GM12878 (cell line): ENCODE measurements around the gene DNAJC25. TPM values are rescaled to one million over a fixed set of nuclear protein-coding genes. Genes with fewer than 3 reads are reported as not detected.

ENCODE experiments used
- ATAC-seq: fragments of 200-7000 bp; cut with Tn5 transposase; 3 replicates; pipeline ENCODE4 v1.9.1; 2020; ENCODE audit warnings: mild to moderate bottlenecking, moderate library complexity
- BruUV-seq: library from RNA; stranded (reverse); fragments of 400-500 nt; replicated peaks from 2 replicates; lab custom pipeline; 2021; lab: Mats Ljungman, UMichigan
- CTCF ChIA-PET: fragments of 300-600 bp; sonication (Branson Sonifier 250); formaldehyde crosslinking; extraction: SDS; loops from one replicate; lab custom pipeline; 2021; ENCODE audit warnings: inconsistent platforms; lab: Yijun Ruan, JAX
- POLR2A ChIA-PET: fragments of 350-600 bp; formaldehyde crosslinking; extraction: SDS; loops from one replicate; lab custom pipeline; 2021; ENCODE audit warnings: inconsistent platforms; lab: Charles Lee
- RAD21 ChIA-PET: fragments of 300-600 bp; sonication (Branson Sonifier 250); formaldehyde crosslinking; loops from one replicate; lab custom pipeline; 2023; ENCODE audit warnings: antibody characterized with exemption; ENCODE audit not compliant: unreplicated experiment; lab: Charles Lee
- SMC1A ChIA-PET: fragments of 300-600 bp; sonication (Branson Sonifier 250); formaldehyde crosslinking; loops from one replicate; lab custom pipeline; 2023; ENCODE audit not compliant: unreplicated experiment, uncharacterized antibody; lab: Charles Lee
- DNase-seq: peaks from one replicate; pipeline ENCODE4 v3.0.0-alpha.2; 2011; ENCODE audit warnings: low read depth, low spot score
- FAIRE-seq: peaks from 3 replicates; lab custom pipeline; 2011; peaks lifted over from hg19 to GRCh38; lab: Jason Lieb, UNC
- H2AFZ ChIP-seq: 2 replicates; pipeline ENCODE4 v1.6.0; 2011; ENCODE audit warnings: low read depth, low read length, control low read depth; ENCODE audit not compliant: control insufficient read depth
- H3K27ac ChIP-seq: 2 replicates; pipeline ENCODE4 v1.5.1; 2011; ENCODE audit warnings: control low read depth; ENCODE audit not compliant: control insufficient read depth, insufficient read depth
- H3K27me3 ChIP-seq, 2 experiments: replicated peaks in 1 of 2; 2 replicates each; pipeline versions ENCODE4 v1.6.0 to v1.6.1; 2011; ENCODE audit warnings: low read length in 1 of 2; ENCODE audit not compliant: control insufficient read depth in 2 of 2, insufficient read depth in 2 of 2
- H3K36me3 ChIP-seq, 2 experiments: 2 replicates each; pipeline ENCODE4 v1.5.1; 2011; ENCODE audit warnings: low read length in 1 of 2; ENCODE audit not compliant: control insufficient read depth in 2 of 2, insufficient read depth in 2 of 2
- H3K4me1 ChIP-seq: 2 replicates; pipeline ENCODE4 v1.6.1; 2011; ENCODE audit warnings: mild to moderate bottlenecking, low read length, moderate library complexity, mixed read lengths; ENCODE audit not compliant: control insufficient read depth, insufficient read depth
- H3K4me2 ChIP-seq: 2 replicates; pipeline ENCODE4 v1.6.0; 2011; ENCODE audit warnings: control low read depth; ENCODE audit not compliant: control insufficient read depth, insufficient read depth
- H3K4me3 ChIP-seq: fragments of 200-600 bp; sonication (generic); 2 replicates; pipeline ENCODE4 v1.5.1; 2016
- H3K79me2 ChIP-seq: 2 replicates; pipeline ENCODE4 v1.6.0; 2011; ENCODE audit warnings: low read length; ENCODE audit not compliant: control insufficient read depth, insufficient read depth
- H3K9ac ChIP-seq: 2 replicates; pipeline ENCODE4 v1.8.0; 2011; ENCODE audit warnings: low read length, control low read depth, mixed read lengths; ENCODE audit not compliant: control insufficient read depth, insufficient read depth
- H3K9me3 ChIP-seq: replicated peaks from 3 replicates; pipeline ENCODE4 v1.5.1; 2011; ENCODE audit warnings: mild to moderate bottlenecking, low read length; ENCODE audit not compliant: control insufficient read depth, insufficient read depth
- H4K20me1 ChIP-seq: 2 replicates; pipeline ENCODE4 v1.6.0; 2011; ENCODE audit not compliant: control insufficient read depth, insufficient read depth
- BCL11A ChIP-seq: IDR thresholded peaks from 2 replicates; pipeline ENCODE4 v1.6.1; 2011; ENCODE audit warnings: low read depth, low read length
- CBX5 ChIP-seq: sonication (generic); IDR thresholded peaks from 2 replicates; pipeline ENCODE4 v1.6.1; 2016; ENCODE audit warnings: low read depth, moderate library complexity, mild to moderate bottlenecking, inconsistent platforms
- ELK1 ChIP-seq: IDR thresholded peaks from 2 replicates; pipeline ENCODE4 v1.6.1; 2012; ENCODE audit warnings: low read depth, low read length, improper control_type of control experiment
- ESRRA ChIP-seq: IDR thresholded peaks from 2 replicates; pipeline ENCODE4 v1.6.1; 2012; ENCODE audit warnings: mild to moderate bottlenecking, low read length, improper control_type of control experiment
- HDAC2 ChIP-seq: fragments of 200-600 bp; sonication (generic); IDR thresholded peaks from 2 replicates; pipeline ENCODE4 v1.6.1; 2017
- NFXL1 ChIP-seq: fragments of 450-650 bp; IDR thresholded peaks from 2 replicates; pipeline ENCODE4 v1.6.1; 2017; ENCODE audit warnings: antibody characterized with exemption, mild to moderate bottlenecking, borderline replicate concordance
- NFYB ChIP-seq: IDR thresholded peaks from 2 replicates; pipeline ENCODE4 v1.6.1; 2011; ENCODE audit warnings: low read depth, mild to moderate bottlenecking, low read length, improper control_type of control experiment, moderate library complexity; ENCODE audit not compliant: insufficient read depth
- PML ChIP-seq: IDR thresholded peaks from 2 replicates; pipeline ENCODE4 v1.6.1; 2012; ENCODE audit warnings: low read length, inconsistent platforms
- POLR2A ChIP-seq: IDR thresholded peaks from 2 replicates; pipeline ENCODE4 v1.6.1; 2011; ENCODE audit warnings: low read depth, mild to moderate bottlenecking, low read length
- SIN3A ChIP-seq: IDR thresholded peaks from 2 replicates; pipeline ENCODE4 v1.6.1; 2012; ENCODE audit warnings: low read depth, low read length, improper control_type of control experiment
- SRF ChIP-seq, 2 experiments: IDR thresholded peaks; 2 replicates each; pipeline ENCODE4 v1.6.1; 2011; ENCODE audit warnings: low read depth in 2 of 2, low read length in 2 of 2, mild to moderate bottlenecking in 1 of 2, moderate library complexity in 1 of 2
- WRNIP1 ChIP-seq: IDR thresholded peaks from 2 replicates; pipeline ENCODE4 v1.6.1; 2011; ENCODE audit warnings: low read depth, low read length, improper control_type of control experiment, borderline replicate concordance
- ZBED1 ChIP-seq: IDR thresholded peaks from 2 replicates; pipeline ENCODE4 v1.6.1; 2016; ENCODE audit warnings: borderline replicate concordance
- ZNF622 ChIP-seq: fragments of 450-650 bp; IDR thresholded peaks from 2 replicates; pipeline ENCODE4 v1.6.1; 2017; ENCODE audit warnings: mild to moderate bottlenecking, inconsistent platforms
- ZNF687 ChIP-seq: fragments of 450-650 bp; IDR thresholded peaks from 2 replicates; pipeline ENCODE4 v1.6.1; 2017; ENCODE audit warnings: mild to moderate bottlenecking, moderate library complexity
- WGBS: methylation state at CpG from one replicate; pipeline ENCODE4 v1.1.6; 2016; ENCODE audit warnings: low lambda C conversion rate; ENCODE audit not compliant: insufficient replicate concordance, insufficient coverage; ENCODE audit errors: missing lambda C conversion rate; 5-methylcytosine and 5-hydroxymethylcytosine counted together
- in situ Hi-C: fragments of 300-500 bp; cut with MboI; formaldehyde crosslinking; loops from 9 replicates; pipeline ENCODE4 v1.14.3; 2018; ENCODE audit warnings: mixed read lengths
- intact Hi-C: fragments of 100-400 bp; cut with micrococcal nuclease; formaldehyde crosslinking; loops from one replicate; pipeline ENCODE4 v1.14.2; 2022; ENCODE audit not compliant: unreplicated experiment
- polyA plus RNA-seq, 11 experiments: library from polyadenylated mRNA; depleted of rRNA in 4 of 11; unstranded in 6 of 11; stranded (reverse) in 5 of 11; fragments of >200 nt; fragmentation: Nextera tagmentation in 4 of 11; fragmentation: Illumina TruSeq in 1 of 11; extraction: Ambion mirVana in 4 of 11; extraction: Trizol in 1 of 11; gene quantifications; 1 replicate in 1 of 11; 2 replicates in 10 of 11; pipeline versions ENCODE4 v1.2.1 to v1.2.3, GENCODE V29; 2011 to 2016; ENCODE audit warnings: inconsistent platforms in 2 of 11, missing spikeins in 2 of 11, low read depth in 1 of 11
- total RNA-seq, 4 experiments: library from RNA; depleted of rRNA in 3 of 4; stranded (reverse); fragments of >200 nt in 3 of 4; fragmentation: Illumina TruSeq in 1 of 4; extraction: Trizol in 1 of 4; gene quantifications; 2 replicates each; pipeline versions ENCODE4 v1.2.1 to v1.2.3, GENCODE V29; 2013 to 2021

Gene DNAJC25
- total and polyA plus RNA-seq, 10 of the 15 experiments (the other 5 are each of a cell fraction or from before 2014, with no cell fraction given), result 2.4 to 6.4 (median 4.0) TPM

- no peak for TF ChIP-seq BCL11A
- TF ChIP-seq SRF (IDR thresholded peaks at IDR 0.05; ENCODE audit: low read depth in 2 of 2, low read length in 2 of 2), result no peak
- no peak for TF ChIP-seq ZNF687
- no peak for TF ChIP-seq HDAC2
Measured at GRCh38 chr9:111627260-111627963, 3.7 kb upstream of the DNAJC25 start (continued).

GRCh38 chr9:111628411-111628810, 2.7 kb upstream of the DNAJC25 start:
- no peak for FAIRE-seq
- TF ChIP-seq ZNF687 (no peak), POLR2A (no peak), NFYB (no peak), NFXL1 (no peak), ZBED1 (no peak), ELK1 (no peak), CBX5 (no peak), PML (no peak), ESRRA (no peak), SIN3A (no peak), ZNF622 (no peak), WRNIP1 (no peak)

More at GRCh38 chr9:111628411-111628810, 2.7 kb upstream of the DNAJC25 start:
- RAD21 ChIA-PET, result interaction anchor here (0.9 kb wide), 1 partner anchor 447 kb away, joined by 3 read pairs; no protein-coding TSS in a partner anchor
- H2AFZ ChIP-seq, result no peak overlapping the region
- H3K4me3 ChIP-seq, result no peak overlapping the region
- H3K27ac ChIP-seq, result no peak overlapping the region
- SMC1A ChIA-PET, result no interaction called here
- POLR2A ChIA-PET, result no interaction called here
- no peaks in the 10 kb centered on the region for H4K20me1 ChIP-seq
- DNase-seq (no peak), ATAC-seq (no peak)
- WGBS, result 65% methylated on average over 7 of the region's 7 CpGs
- no peaks in the 10 kb centered on the region for H3K9me3 ChIP-seq
- no peak overlapping the region for H3K9ac ChIP-seq
- CTCF ChIA-PET, result no interaction called here
- H3K27me3 ChIP-seq, result no peaks in the 10 kb centered on the region
- H3K4me2 ChIP-seq, result no peak overlapping the region
- intact Hi-C loops, result no loop called here
- H3K36me3 ChIP-seq, result no peaks in the 10 kb centered on the region
- no TSS peak for BruUV-seq
- peaks cover 22% of the 10 kb centered on the region for H3K79me2 ChIP-seq
- in situ Hi-C loops, result no loop called here
- H3K4me1 ChIP-seq, result no peaks in the 10 kb centered on the region
